Mesendoderm (in vitro differentiated cells): Measurements from ENCODE around the gene GFRA3.

Source experiments
- DNase-seq: peaks from one replicate; pipeline ENCODE4 v3.0.0; 2013
- H2AK5ac ChIP-seq: 2 replicates; pipeline ENCODE4 v1.6.1; 2013; ENCODE audit warnings: low read length, inconsistent platforms
- H2BK120ac ChIP-seq: 2 replicates; pipeline ENCODE4 v1.6.1; 2013; ENCODE audit warnings: low read depth, mild to moderate bottlenecking, low read length, moderate library complexity, mixed read lengths
- H2BK15ac ChIP-seq: replicated peaks from 2 replicates; pipeline ENCODE4 v1.6.1; 2013; ENCODE audit warnings: low read depth, mild to moderate bottlenecking, moderate library complexity
- H2BK5ac ChIP-seq: 2 replicates; pipeline ENCODE4 v1.6.1; 2013; ENCODE audit warnings: low read length, inconsistent platforms
- H3K18ac ChIP-seq: 2 replicates; pipeline ENCODE4 v1.6.1; 2013; ENCODE audit warnings: mild to moderate bottlenecking, low read length, mixed read lengths
- H3K23ac ChIP-seq: one replicate; pipeline ENCODE4 v1.6.1; 2013; ENCODE audit warnings: low read length
- H3K27ac ChIP-seq: 2 replicates; pipeline ENCODE4 v1.5.1; 2013; ENCODE audit warnings: low read depth, mild to moderate bottlenecking, inconsistent platforms, low read length, moderate library complexity
- H3K27me3 ChIP-seq: 2 replicates; pipeline ENCODE4 v1.6.1; 2013; ENCODE audit warnings: low read length, control low read depth, mild to moderate bottlenecking, inconsistent platforms; ENCODE audit not compliant: insufficient read depth, poor library complexity
- H3K36me3 ChIP-seq: 2 replicates; pipeline ENCODE4 v1.6.1; 2013; ENCODE audit warnings: low read length, inconsistent platforms; ENCODE audit not compliant: control insufficient read depth, insufficient read depth
- H3K4ac ChIP-seq: one replicate; pipeline ENCODE4 v1.6.1; 2013; ENCODE audit warnings: low read depth, mild to moderate bottlenecking, low read length, moderate library complexity
- H3K4me1 ChIP-seq: 2 replicates; pipeline ENCODE4 v1.6.1; 2013; ENCODE audit warnings: low read depth, low read length, inconsistent platforms; ENCODE audit not compliant: control insufficient read depth
- H3K4me2 ChIP-seq: 2 replicates; pipeline ENCODE4 v1.6.1; 2013; ENCODE audit warnings: low read length
- H3K4me3 ChIP-seq: 2 replicates; pipeline ENCODE4 v1.5.1; 2013; ENCODE audit warnings: mild to moderate bottlenecking, low read length
- H3K56ac ChIP-seq: one replicate; pipeline ENCODE4 v1.6.1; 2013; ENCODE audit warnings: low read length
- H3K79me1 ChIP-seq: 2 replicates; pipeline ENCODE4 v1.6.1; 2013; ENCODE audit warnings: low read length, inconsistent platforms
- H3K79me2 ChIP-seq: 2 replicates; pipeline ENCODE4 v1.6.1; 2013; ENCODE audit warnings: mild to moderate bottlenecking, low read length; ENCODE audit not compliant: control insufficient read depth, insufficient read depth
- H3K9ac ChIP-seq: 2 replicates; pipeline ENCODE4 v1.6.1; 2013; ENCODE audit warnings: low read length, inconsistent platforms
- H4K5ac ChIP-seq: one replicate; pipeline ENCODE4 v1.6.1; 2013; ENCODE audit warnings: low read length
- H4K8ac ChIP-seq: one replicate; pipeline ENCODE4 v1.6.1; 2013; ENCODE audit warnings: low read depth, mild to moderate bottlenecking, control low read depth, low read length, moderate library complexity
- WGBS: extraction: QIAGEN DNeasy Blood & Tissue Kit; methylation state at CpG from one replicate; pipeline ENCODE4 v1.1.7; 2013; ENCODE audit warnings: low lambda C conversion rate, missing lambda C conversion rate; ENCODE audit not compliant: insufficient coverage; ENCODE audit errors: extremely low coverage; 5-methylcytosine and 5-hydroxymethylcytosine counted together

GFRA3 gene

DNA sequence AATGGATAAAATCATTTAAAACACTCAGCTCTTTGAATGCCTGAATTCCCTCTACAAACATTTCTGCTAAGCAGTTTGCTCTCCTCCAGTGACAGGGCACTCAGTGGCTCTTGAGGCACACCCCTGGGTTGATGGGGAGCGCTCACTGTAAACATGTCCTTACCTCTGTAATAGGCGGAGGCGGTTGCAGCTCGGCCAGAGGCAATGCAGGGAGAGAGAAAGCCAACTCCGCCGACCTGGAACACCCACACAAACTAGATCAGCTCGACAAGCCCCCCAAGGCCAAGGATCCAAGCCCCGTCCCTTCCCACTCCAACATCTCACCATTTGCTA, 61.6 kb downstream of the GFRA3 start:
- H3K79me1 ChIP-seq, result peaks cover 10% of the 10 kb centered on the region
- peak overlapping the region; percentile 99 for H3K56ac ChIP-seq
- no CpG with 5 or more reads among the region's 8 CpGs for WGBS
- no peaks in the 10 kb centered on the region for H3K4me1 ChIP-seq
- H3K4ac ChIP-seq, result peak overlapping the region; percentile 20
- H4K5ac ChIP-seq, result no peak overlapping the region
- peak; percentile 37 for DNase-seq
- H2BK120ac ChIP-seq, result no peak overlapping the region
- H3K79me2 ChIP-seq, result peaks cover 23% of the 10 kb centered on the region
- peak overlapping the region; percentile 100 for H3K4me3 ChIP-seq
- H2BK15ac ChIP-seq, result no peak overlapping the region
- peak overlapping the region; percentile 93 for H3K4me2 ChIP-seq
- no peak overlapping the region for H3K27ac ChIP-seq
- no peaks in the 10 kb centered on the region for H3K36me3 ChIP-seq
- H3K18ac ChIP-seq, result peak overlapping the region; percentile 88
- H2AK5ac ChIP-seq, result peak overlapping the region; percentile 83
- no peak overlapping the region for H2BK5ac ChIP-seq
- no peak overlapping the region for H3K23ac ChIP-seq
- H4K8ac ChIP-seq, result peak overlapping the region; percentile 43
- H3K9ac ChIP-seq, result peak overlapping the region; percentile 93
- no peaks in the 10 kb centered on the region for H3K27me3 ChIP-seq

- Histone ChIP-seq H2BK120ac (no peak overlapping the region), H3K18ac (no peak overlapping the region), H2AK5ac (no peak overlapping the region), H2BK5ac (no peak overlapping the region), H3K4me2 (no peak overlapping the region), H3K79me1 (peaks cover 10% of the 10 kb centered on the region), H3K56ac (no peak overlapping the region), H3K9ac (no peak overlapping the region), H4K8ac (no peak overlapping the region), H3K4me1 (no peaks in the 10 kb centered on the region), H4K5ac (no peak overlapping the region), H3K36me3 (no peaks in the 10 kb centered on the region), H3K27me3 (no peaks in the 10 kb centered on the region), H3K23ac (no peak overlapping the region), H3K79me2 (peaks cover 23% of the 10 kb centered on the region), H3K4ac (no peak overlapping the region), H3K4me3 (no peak overlapping the region), H3K27ac (no peak overlapping the region), H2BK15ac (no peak overlapping the region)
- no peak for DNase-seq
- no CpG with 5 or more reads among the region's 3 CpGs for WGBS
Measured at GRCh38 chr5:138210985-138211384, 63.4 kb downstream of the GFRA3 start.
